Breast epithelium (tissue), 3 donors: ENCODE data around the gene GPR55.

ENCODE experiments used
- CTCF ChIP-seq, 3 donors: fragments of 450-650 bp; IDR thresholded peaks; one replicate each; pipeline ENCODE4 v1.5.1; 2016 to 2017; ENCODE audit warnings: antibody characterized with exemption in 3 of 3, mild to moderate bottlenecking in 3 of 3, moderate library complexity in 3 of 3
- POLR2A ChIP-seq: fragments of 450-650 bp; IDR thresholded peaks from one replicate; pipeline ENCODE4 v1.6.1; 2016; ENCODE audit warnings: antibody characterized with exemption, mild to moderate bottlenecking, moderate library complexity

GRCh38 chr2:230947908-230948365 is 22.9 kb upstream of the GPR55 start:
- TF ChIP-seq CTCF (IDR thresholded peaks at IDR 0.05) (no peak), POLR2A (no peak)
